ENCODE results near the gene SLC2A9.

GRCh38 chr4:9937078-9937477, 84.2 kb downstream of the SLC2A9 start:
- TF ChIP-seq CTCF (IDR thresholded peaks at IDR 0.05; ENCODE audit: low read depth, low read length) (no peak), EZH2phosphoT487 (IDR thresholded peaks at IDR 0.05; ENCODE audit: low read depth) (no peak)

All from OCI-LY3 (cell line).